HG02870 (cell line): Measurements from ENCODE around the gene SLC44A5.
"Not testable (repeated sequence)": the region's sequence is repeated elsewhere in the genome, so short reads cannot be mapped to it uniquely, and the experiment has no call there.

Source experiments
- ATAC-seq: cut with Tn5 transposase; IDR thresholded peaks from one replicate; pipeline ENCODE4 v1.9.1; 2021; ENCODE audit warnings: mild to moderate bottlenecking, moderate library complexity; ENCODE audit not compliant: unreplicated experiment

Gene SLC44A5

DNA sequence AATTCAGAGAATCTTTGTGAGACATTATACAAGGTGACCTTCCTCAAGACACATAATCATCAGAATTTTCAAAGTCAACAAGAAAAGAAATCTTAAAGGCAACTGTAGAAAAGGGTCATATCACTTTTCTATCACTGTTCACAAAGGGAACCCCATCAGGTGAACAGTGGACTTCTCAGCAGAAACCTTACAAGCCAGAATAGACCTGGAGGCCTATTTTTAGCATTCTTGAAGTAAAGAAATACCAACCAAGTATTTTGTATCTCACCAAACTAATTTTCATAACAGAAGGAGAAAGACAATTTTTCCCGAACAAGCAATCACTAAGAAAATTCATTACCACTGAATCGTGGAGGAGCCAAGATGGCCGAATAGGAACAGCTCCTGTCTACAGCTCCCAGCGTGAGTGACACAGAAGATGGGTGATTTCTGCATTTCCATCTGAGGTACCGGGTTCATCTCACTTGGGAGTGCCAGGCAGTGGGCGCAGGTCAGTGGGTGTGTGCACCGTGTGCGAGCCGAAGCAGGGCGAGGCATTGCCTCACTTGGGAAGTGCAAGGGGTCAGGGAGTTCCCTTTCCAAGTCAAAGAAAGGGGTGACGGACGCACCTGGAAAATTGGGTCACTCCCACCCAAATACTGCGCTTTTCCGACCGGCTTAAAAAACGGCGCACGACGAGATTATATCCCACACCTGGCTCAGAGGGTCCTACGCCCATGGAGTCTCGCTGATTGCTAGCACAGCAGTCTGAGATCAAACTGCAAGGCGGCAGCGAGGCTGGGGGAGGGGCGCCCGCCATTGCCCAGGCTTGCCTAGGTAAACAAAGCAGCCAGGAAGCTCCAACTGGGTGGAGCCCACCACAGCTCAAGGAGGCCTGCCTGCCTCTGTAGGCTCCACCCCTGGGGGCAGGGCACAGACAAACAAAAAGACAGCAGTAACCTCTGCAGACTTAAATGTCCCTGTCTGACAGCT lies 235.2 kb downstream of the SLC44A5 start:
- not testable (repeated sequence) for ATAC-seq

DNA sequence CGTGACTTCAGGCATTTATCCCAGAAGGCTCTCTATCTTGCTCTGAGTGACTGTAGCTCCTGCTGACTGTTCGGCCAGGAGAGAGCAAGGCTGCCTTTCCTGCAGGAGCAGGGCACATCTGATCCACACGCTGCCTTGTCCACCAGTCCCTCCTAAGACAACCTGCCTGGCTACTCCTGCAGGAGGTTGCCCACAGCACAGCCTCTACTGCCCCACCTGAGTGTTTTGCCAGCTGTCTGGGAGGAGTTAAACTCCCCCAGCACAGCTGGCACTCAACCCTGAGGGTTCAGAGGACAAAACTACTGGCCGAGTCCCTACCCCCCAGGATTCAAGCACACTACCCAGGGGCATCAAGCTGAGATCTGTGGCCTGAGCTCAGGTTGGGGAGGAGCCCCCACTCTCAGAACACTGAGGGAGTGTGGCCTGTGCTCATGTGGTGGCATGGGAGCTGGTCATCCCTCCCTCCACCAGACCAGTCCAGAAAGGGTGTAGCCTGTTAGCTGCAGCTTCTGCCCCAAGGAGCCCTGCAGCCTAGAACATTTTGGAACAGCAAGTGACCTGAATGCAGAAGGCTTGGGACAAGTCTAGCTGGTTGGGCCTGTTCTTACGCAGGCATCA lies 237.3 kb downstream of the SLC44A5 start:
- ATAC-seq = no peak

DNA sequence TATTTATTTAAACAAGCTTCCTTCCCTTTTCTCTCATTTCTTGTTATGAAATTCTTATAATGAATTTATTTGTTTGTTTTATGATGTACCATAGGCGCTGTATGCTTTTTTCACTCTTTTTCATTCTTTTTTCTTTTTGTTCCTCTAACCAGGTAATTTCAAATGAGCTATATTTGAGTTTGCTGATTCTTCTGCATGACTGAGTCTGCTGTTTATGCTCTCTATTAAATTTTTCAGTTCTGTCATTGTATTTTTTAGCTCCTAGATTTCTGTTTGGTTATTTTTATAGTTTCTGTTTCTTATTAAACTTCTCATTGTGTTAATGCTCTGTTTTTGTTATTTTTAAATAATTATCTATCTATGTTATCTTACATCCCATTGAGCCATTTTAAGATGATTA lies 244.3 kb downstream of the SLC44A5 start:
- ATAC-seq = no peak

DNA sequence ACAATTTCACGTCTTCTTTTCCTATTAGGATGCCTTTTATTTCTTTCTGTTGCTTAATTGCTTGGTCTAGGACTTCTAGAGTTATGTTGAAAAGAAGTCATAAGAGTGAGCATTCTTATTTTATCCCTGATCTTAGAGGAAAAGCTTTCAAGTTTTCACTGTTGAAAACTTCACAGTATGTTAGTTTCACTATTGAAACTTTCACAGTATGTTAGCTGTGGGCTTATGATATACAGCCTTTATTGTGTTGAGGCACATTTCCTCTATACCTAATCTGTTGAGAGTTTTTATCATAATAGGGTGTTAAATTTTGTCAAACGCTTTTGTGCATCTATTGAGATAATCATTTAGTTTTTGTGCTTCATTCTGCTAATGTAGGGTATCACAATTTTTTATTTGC lies 249.7 kb downstream of the SLC44A5 start:
- no peak for ATAC-seq

DNA sequence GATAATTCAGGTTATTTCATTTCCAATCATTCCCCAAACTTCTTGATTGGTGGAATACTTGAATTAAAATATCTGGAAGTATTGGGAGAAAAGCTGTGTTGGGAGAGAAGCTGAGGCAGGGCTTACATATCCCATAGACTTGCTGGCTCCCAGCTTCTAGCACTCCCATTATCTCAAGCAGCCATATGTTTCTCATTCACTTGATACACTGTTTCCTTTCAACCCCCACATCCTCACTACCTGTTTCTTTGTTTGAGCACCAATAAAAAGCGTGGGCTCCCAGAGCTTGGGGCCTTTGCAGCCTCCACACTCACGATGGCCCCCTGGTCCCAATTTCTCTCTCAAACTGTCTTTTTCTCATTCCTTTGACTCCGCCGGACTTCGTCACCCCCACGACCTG lies 256.6 kb downstream of the SLC44A5 start:
- not testable (repeated sequence) for ATAC-seq

DNA sequence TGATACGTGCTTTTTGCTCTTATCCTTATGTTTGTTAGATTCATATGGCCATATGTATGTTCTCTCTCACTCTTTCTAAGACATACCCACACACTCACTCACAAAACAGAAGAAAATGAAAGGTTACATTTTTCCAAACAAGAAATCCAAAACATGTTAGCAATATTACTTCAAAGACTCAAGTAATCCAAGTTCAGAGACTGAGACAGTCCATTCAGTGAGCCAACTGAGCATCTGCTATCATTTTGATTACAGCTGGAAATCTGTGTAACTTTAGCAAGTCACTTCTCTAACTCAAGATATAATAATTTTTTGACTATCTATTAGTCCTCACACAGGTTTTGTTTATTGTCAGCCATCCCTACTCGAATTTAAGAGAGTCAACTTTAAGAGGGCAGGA lies 257.9 kb downstream of the SLC44A5 start:
- ATAC-seq = no peak

DNA sequence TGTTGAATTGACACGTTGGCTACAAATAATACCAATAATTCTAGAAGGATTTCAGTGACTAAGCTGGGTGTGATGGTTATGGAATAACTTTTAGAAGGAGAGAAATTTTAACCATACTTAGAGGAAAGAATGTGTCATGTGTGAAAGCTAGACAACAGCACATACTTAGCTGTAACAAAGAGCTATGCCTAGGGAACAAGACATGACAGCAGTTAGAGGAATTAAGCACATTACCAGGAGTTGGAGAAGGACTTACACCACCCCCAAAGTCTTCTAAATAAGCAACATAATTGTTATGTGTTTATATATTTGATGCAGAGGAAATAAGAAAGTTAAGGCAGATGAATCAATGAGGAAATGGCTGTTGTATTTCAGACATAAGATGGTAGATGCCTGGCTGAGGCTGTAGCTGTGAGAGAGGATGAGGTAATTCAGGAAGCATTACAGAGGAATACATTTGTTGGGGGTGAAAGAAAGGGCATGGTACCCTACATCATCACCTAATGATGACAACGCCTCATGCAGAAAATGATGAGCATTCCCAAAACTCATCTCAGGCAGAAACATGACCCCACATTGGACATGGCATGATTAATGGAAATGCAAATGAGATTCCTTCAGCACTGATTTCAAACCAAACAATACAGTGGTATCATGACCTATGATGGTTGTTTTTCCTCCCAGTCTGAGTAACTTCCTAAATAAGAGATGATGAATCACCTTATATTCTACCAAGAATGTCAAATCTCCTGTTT lies 265.2 kb downstream of the SLC44A5 start:
- no peak for ATAC-seq

DNA sequence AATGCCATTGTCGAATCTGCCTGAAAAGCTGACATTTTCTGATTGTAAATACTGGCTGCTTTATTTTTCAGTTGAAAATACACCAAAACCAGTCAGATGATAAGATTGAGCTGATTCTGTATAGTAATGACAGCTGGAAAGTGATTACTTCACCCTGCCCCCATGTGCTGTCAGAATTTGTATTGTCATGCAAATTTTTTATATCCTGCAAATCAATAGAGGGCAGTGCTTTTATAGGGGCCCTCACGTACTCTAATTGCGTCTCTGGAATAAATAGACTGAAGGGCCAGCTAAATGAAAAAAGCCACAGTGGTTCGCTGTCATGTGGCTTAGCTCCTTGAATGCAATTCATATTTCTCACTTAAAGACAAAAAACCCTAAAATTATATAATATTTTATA lies 268.1 kb downstream of the SLC44A5 start:
- ATAC-seq = no peak

DNA sequence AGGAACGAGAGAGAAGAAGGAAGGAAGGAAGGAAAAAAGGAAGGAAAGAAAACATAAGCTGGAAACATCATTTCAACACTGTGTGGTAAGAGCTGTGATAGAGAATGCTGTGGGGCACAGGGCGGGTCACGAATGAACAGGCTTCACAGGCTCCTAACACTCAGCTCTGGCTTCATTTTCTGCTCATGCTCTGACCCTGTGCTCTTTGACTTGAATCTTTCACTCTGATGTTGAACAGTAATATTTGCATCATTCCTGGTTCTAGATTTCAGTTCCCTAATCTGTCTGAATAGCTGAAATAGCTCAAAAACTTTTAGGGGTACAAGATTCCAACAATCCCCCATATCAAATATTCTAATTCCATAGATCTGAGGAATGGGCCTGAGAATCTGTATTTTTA lies 269.4 kb downstream of the SLC44A5 start:
- ATAC-seq = peak; percentile 61

DNA sequence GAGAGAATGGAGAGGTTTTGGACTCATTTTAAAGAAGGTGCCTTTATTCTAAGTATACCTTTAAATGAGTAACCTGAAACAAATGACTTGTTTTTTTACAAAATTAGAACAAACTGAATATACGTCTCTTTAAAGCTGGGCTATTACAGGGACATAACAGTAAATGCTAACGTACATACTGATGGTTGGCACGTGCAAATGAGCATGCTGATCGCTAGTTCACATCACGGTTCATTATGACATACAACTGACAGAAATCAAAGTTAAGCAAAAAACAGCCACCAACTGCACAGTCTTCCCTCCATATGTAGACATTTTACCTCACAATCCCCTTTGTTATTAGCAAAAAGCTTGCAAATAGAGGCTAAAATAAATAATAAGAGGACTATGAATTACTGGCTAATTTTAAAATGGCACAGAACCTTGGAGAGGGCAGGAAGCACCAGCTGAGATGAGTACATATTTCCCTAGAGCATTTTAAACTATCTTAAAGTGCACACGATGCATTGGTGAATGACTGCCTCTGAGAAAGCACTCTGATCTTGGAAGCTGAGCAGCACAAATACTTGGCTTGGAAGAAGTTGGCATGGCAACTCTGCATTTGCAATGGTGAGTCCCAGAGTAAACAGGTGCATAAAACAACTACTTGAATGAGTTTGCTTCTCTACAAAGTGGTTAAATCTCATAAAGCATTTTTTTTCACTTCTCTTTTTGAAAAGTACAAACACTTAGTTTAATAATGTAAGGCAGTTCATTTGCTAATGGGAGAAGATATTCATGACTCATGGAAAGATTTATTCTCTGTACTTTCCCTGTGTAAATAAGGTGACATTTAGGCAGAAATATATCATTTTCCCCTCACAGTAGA lies 272.1 kb downstream of the SLC44A5 start:
- ATAC-seq = peak; percentile 87

DNA sequence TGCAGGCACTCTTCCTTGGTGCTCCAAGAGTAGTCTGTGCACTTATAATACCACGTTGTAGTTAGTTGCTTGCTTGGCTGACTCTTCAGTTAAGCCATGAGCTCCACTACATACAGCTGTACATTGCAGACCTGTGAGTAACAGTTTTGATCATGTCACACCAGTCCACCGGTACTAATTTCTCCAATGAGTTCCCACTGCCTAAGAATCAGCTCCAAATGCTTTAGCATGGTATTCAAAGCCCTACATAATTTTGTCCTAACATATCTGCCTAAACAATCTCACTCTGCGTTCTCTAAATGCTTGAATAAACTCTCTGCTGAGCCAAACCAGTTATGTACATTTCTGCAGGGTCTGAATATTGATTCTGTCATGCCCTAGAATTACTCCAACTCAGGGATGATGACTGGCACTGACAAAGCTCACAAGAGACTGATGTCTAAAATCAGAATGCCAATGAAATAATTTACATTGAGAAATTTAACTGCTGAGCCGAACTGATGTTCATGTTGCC lies 276.0 kb downstream of the SLC44A5 start:
- ATAC-seq = no peak

DNA sequence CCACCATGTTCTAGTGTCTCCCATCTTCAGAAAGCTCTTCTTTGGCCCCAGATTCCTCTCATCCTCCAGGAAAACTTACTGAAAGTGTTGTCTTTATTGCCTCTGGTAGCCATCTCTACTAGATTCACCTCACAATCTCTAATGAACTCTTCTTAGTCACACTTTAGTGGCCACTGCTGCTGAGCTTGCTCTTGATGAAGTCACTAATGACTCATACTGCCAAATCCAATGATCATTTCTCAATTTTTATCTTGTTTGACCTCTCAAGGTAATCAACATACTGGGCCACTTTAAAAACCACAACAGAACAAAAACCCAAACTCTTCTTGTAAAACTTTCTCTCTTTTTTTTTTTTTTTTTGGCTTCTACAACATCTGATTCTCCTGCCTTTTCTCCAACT lies 280.3 kb downstream of the SLC44A5 start:
- no peak for ATAC-seq

DNA sequence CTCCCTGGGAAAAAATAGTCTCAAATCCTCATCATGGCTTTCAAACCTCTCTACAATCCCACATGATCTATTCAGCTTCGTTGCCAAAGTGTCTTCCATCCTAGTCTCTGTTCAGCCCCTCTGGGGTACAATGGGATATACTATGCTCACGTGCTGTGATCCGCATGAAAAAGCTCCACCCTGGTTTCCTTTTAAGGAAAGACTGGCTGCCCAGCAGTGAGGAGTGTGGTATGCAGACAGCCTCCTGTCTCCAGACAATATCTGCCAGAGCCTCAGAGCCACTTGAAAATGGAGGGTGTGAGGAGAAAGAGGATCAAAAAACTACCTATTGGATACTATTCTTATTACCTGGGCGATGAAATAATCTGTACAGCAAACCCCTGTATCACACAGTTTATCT lies 282.2 kb downstream of the SLC44A5 start:
- ATAC-seq = no peak

DNA sequence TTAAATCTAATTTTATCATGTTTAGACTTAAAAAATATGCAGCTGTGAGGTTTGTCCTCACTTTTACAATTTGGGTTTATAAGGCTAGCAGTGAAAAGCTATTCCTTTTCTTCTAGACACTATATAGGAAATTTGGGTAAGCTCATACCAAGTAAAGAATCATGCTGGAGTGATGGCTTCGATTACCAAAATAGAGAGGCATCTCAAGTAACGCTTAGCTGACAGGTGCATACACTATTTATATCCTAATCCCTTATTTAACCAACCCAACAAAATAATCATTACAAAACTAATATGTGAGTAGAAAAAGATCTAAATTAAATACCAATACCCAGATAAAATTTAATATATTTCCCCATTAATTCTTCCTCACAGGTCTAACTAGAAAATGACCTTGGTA lies 283.5 kb downstream of the SLC44A5 start:
- no peak for ATAC-seq

DNA sequence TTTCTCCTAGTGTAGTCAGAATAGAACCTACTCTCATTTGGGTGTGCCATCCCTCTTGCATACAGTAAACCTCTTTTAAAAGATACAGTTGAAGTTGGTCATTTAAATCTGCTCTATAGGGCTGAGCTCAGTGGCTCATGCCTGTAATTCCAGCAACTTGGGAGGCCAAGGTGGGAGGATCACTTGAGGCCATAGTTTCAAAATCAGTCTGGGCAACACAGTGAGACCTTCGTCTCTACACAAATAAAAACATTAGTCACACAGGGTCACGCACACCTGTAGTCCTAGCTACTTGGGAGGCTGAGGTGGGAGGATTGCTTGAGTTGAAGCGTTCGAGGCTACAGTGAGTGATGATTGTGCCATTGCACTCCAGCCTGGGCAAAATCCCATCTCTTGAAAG lies 292.9 kb downstream of the SLC44A5 start:
- ATAC-seq = no peak

DNA sequence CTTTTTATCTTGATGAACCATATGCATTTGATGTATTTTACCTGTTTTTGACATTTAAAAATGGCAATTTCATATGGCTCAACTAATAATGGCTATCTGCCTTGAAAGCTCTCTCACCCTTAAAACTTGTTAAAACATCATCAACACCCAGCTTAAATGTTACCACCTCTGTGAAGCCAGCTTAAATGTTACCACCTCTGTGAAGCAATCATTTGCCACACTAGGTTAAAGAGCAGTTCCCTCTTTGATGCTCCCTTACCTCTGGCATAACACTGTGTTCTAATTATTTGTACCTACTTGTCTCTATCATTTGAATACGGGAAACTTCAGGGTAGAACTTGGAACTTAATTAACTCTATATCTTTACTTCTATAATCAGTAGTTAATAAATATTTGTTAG lies 294.7 kb downstream of the SLC44A5 start:
- no peak for ATAC-seq

DNA sequence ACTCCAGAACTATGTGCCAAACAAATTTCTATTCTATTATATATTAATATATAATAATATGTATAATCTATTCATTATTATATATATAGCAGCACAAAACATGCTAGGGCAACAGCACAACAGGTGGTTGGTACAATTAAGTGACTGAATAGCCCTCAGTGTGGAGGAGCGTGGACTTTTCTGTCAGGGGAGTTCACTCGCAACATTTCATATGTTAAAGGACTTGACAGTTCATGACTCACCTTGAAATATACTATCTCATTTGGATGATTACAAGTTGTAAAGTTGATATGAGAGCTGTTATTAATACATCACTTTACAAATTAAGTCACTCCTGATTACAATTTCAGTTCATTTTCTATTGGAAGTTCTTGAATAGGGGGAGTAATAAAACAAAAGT lies 298.3 kb downstream of the SLC44A5 start:
- ATAC-seq = no peak

DNA sequence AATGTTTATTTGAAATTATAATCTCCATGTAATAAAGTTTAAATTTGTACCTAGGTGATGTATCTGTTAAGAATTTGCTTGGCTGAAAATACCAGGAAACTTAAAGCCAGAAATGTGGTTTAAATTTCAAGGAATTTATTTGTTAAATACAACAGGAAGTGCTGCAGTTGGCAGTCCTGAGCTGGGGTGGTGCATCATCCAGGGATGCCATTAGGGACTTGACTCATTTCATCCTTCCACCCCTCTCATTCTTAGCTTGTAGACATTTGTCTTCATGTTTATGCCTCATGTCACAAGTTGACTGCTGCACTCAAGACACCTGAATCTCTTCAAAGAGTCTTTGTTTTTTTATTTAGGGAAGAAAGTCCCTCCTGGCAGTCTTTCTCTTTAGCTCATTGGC lies 300.8 kb downstream of the SLC44A5 start:
- ATAC-seq = no peak

DNA sequence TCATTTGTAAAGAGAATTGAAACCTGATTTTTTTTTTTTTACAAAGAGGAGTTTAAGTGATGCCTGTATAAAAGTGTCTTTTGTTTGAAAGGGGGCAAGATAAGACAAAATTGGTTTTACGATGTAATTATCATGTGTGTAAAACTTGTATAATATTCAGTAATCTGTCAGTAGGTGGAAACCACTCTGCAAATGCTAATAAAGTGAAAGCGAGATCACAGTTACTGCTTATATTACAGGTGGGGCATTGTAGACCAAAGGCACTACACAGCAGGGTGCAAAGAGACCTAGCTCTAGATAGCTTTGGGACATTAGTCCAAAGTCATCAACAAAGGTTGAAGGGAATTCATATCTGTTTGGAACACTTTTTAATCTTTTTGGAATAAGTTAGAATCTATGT lies 302.5 kb downstream of the SLC44A5 start:
- no peak for ATAC-seq

DNA sequence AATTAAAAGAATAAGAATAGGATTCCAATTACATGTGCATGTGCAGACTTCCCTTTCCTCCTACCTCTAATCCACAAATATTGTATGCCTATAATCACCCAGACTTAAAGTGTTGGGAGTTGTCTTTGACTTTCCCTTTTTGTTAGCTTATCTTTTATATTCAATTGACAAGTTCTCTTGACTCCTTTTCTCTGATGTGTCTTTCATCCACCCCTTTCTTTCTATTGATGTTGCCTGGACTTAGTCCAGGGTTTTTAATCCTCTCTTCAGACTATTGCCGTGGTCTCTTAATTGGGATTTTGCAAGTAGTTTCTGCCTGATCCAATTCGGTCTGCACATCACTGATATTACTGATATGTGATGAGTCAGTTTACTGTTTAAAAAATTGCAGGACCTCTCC lies 305.9 kb downstream of the SLC44A5 start:
- no peak for ATAC-seq
